GM18870 (cell line): ENCODE measurements around the gene ARMH1.
"Not testable (repeated sequence)": the region's sequence is repeated elsewhere in the genome, so short reads cannot be mapped to it uniquely, and the experiment has no call there.

Experiments used
- ATAC-seq: cut with Tn5 transposase; IDR thresholded peaks from one replicate; pipeline ENCODE4 v1.9.1; 2021; ENCODE audit warnings: moderate library complexity; ENCODE audit not compliant: unreplicated experiment

ARMH1 gene

GRCh38 chr1:44666719-44667118 is 7.8 kb upstream of the ARMH1 start:
- ATAC-seq: not testable (repeated sequence)

GRCh38 chr1:44670751-44671640 is 3.5 kb upstream of the ARMH1 start:
- no peak for ATAC-seq

- no peak for ATAC-seq
These were observed 2.1 kb upstream of the ARMH1 start for GRCh38 chr1:44672254-44672955.

- ATAC-seq: no peak
These were observed 1.4 kb upstream of the ARMH1 start for GRCh38 chr1:44672961-44673674.

DNA sequence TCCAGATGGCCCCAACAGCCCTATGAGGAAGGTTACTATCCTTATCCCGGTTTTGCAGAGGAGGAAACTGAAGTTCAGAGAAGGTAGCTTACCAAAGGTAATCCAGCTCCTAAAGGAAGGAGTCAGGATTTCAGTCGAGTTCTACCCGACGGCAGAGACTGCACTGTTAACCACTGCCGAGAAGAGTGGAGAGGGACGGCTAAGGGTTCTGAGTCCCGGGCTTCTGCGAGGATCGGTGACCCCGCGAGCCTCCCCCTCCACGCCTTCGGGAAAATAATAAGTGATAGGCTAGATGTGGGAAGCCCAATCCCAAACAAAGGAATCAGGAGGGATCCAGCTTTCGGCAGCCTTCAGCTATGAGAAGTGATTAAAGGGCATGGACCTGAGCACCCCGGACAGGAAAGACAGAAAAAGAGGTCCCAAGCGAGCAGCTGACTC is 820 bp upstream of the ARMH1 start:
- peak; percentile 2 for ATAC-seq

DNA sequence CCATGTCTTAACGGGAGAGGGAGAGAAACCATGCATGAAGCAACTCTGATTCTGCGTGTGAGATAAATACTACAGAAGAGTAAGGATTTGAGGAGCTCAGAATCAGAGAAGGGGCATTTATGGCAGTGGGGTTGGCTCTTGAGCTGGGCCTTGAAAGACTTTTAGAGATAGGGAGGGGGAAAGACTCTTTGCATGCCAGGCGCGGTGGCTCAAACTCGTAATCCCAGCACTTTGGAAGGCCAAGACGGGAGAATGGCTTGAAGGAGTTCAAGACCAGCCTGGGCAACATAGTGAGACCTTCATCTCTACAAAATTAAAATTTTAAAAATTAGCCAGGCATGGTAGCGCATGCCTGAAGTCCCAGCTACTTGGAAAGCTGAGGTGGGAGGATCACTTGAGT is 672 bp downstream of the ARMH1 start:
- no peak for ATAC-seq

- ATAC-seq: no peak
These were observed 2.1 kb downstream of the ARMH1 start for GRCh38 chr1:44676484-44677200.

DNA sequence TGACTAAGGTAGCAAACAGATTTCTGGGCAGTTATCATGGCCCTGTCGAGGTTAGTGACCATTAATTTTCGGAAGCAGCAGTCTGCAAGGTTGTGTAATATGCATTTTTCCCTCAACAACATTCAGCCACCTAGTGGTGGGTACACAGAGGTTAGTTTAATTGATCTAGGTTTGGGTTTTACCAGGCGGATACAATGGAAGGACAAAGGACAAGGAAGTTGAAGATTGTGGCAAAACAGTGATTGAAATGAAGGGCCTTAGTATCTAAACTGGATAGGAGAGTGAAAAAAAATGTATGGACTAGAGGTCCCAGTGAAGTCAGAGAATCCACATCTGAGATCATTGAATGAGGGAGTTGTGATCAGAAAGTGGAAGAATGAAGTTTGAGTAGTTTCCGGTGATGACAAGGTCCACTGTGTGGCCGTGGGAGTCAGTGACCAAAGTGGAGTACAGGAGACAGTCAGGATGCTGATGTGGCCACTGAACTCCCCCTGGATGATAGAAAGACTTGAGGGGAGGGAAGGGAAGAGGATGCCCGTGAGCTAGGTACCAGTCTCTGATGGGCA is 2.8 kb downstream of the ARMH1 start:
- ATAC-seq: no peak

DNA sequence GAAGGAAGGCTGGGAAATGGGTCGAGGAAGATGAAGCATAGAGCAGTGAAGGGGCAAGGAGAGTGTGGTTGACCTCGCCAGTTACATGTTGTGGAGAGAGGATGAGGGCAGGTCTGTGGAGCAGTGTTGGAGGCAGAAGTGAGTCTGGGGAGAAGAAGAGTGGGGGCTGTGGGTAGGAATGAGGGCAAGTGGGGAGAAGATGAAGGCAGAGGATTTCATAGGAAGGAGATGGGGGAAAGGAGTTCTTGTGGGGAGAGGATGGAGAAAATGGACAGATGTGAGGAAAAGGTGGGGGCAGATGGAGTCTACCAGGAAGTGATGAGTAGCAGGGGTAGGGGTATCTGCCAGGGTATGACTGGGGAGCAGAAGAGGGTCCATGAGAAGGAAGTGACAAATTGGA is 3.6 kb downstream of the ARMH1 start:
- no peak for ATAC-seq

GRCh38 chr1:44678626-44679025 is 4.1 kb downstream of the ARMH1 start:
- no peak for ATAC-seq

GRCh38 chr1:44679468-44679867 is 5.0 kb downstream of the ARMH1 start:
- no peak for ATAC-seq

- ATAC-seq: no peak
These were observed 7.7 kb downstream of the ARMH1 start for GRCh38 chr1:44681905-44682882.

DNA sequence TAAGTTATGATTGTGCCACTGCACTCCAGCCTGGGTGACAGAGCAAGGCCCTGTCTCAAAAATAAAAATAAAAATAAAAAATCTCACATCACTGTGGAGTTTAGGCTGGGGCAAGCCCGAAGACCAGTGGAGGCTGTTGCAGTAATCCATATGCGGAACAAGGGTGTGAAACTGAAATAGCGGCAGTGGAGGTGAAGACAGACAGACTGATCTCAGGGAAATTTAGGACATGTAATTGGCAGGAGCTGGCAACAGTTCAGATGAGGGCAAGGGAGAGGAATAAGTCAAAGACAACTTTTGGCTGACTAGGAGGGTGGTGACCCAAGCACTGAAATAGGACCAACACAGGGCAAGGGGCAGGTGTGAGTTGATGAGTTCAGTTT is 8.4 kb downstream of the ARMH1 start:
- ATAC-seq: no peak

DNA sequence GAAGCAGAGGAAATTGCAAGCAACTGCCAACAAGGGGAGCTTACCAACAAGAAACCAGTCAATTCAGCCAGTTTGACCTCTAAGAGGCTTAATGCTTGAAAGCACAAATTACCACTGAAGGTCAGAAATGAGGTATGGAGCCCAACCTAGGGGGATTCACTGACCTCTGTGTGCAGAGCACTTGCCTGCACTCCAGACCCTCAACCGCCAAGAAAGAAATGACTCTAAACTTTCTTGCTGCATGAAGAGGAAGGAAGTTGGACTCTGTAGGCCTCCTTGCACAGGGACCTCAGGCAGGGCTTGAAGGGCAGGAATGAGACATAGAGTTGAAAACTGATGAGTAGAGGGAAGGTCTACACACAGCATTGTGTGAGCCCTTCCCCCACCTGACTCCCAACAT is 10.0 kb downstream of the ARMH1 start:
- ATAC-seq: peak; percentile 88

DNA sequence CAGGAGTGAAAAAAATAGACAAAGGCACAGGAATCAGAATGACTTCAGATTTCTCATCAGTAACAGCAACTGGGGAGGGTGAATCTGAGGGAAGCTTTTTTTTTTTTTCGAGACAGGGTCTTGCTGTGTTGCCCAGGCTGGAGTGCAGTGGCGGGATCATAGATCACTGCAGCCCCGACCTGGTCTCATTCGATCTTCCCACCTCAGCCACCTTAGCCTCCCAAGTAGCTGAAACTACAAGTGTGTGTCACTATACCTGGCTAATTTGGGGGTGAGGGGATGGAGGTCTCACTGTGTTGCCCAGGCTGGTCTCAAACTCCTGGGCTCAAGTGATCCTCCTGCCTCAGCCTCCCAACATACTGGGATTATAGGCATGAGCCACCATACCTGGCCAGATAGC is 10.7 kb downstream of the ARMH1 start:
- ATAC-seq: no peak

DNA sequence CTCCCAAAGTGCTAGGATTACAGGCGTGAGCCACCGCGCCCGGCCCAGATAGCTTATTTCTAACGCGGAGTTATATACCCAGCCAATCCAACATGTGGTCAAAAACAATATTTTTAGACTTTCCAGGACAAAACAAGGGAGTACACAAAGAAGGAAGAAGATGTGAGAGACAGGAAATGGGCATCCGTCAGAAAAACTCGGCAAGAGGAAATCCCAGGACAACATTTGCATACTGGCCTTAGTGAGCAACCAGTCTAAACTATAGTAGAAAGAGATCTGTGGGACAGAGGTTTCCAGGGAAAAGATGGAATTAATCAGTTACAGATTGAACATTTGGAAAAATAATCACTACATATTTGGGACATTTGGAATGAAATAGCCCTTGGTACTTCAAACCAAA is 11.4 kb downstream of the ARMH1 start:
- no peak for ATAC-seq

- ATAC-seq: no peak
These were observed 14.4 kb downstream of the ARMH1 start for GRCh38 chr1:44688760-44689446.

GRCh38 chr1:44689447-44689765 is 14.9 kb downstream of the ARMH1 start:
- no peak for ATAC-seq

GRCh38 chr1:44693159-44693558 is 18.6 kb downstream of the ARMH1 start:
- no peak for ATAC-seq
